GM04503 (cell line): ENCODE data around the gene SNRNP27.
"Not testable (repeated sequence)": the region's sequence is repeated elsewhere in the genome, so short reads cannot be mapped to it uniquely, and the experiment has no call there.

ENCODE experiments used
- DNase-seq: peaks from one replicate; pipeline ENCODE4 v3.0.0-alpha.2; 2012; ENCODE audit warnings: low read depth

Gene SNRNP27

GRCh38 chr2:69946351-69947324 is 52.9 kb downstream of the SNRNP27 start:
- peak; percentile 42 for DNase-seq

- DNase-seq: no peak
These were observed 53.7 kb downstream of the SNRNP27 start for GRCh38 chr2:69947325-69947931.

GRCh38 chr2:69948032-69948962 is 54.5 kb downstream of the SNRNP27 start:
- no peak for DNase-seq

GRCh38 chr2:69948963-69949645 is 55.3 kb downstream of the SNRNP27 start:
- DNase-seq: no peak

- no peak for DNase-seq
These were observed 56.5 kb downstream of the SNRNP27 start for GRCh38 chr2:69950241-69950640.

- not testable (repeated sequence) for DNase-seq
These were observed 56.9 kb downstream of the SNRNP27 start for GRCh38 chr2:69950671-69951070.

GRCh38 chr2:69952336-69953115 is 58.8 kb downstream of the SNRNP27 start:
- DNase-seq: no peak

GRCh38 chr2:69954084-69954483 is 60.3 kb downstream of the SNRNP27 start:
- no peak for DNase-seq
